Epithelial cell of proximal tubule (primary cell): ENCODE measurements around the gene NAPEPLD. TPM values are rescaled to one million over a fixed set of nuclear protein-coding genes. Genes with fewer than 3 reads are reported as not detected.
"Not testable (repeated sequence)": the region's sequence is repeated elsewhere in the genome, so short reads cannot be mapped to it uniquely, and the experiment has no call there.

Experiments used
- DNase-seq: peaks from one replicate; pipeline ENCODE4 v3.0.0-alpha.2; 2011; ENCODE audit warnings: low read depth
- H3K4me3 ChIP-seq: 2 replicates; pipeline ENCODE4 v1.5.1; 2011; ENCODE audit warnings: low read depth, mild to moderate bottlenecking, low read length
- CTCF ChIP-seq: conservative IDR thresholded peaks from 2 replicates; pipeline ENCODE4 v1.5.1; 2012; ENCODE audit warnings: low read depth, mild to moderate bottlenecking, low read length
- total RNA-seq: library from RNA; depleted of rRNA; stranded (reverse); fragments of >200 nt; gene quantifications from 2 replicates; pipeline ENCODE4 v1.2.3, GENCODE V29; 2015

Gene NAPEPLD
- total RNA-seq, 1 donor from 2014 or later, result 5.8 TPM

- TF ChIP-seq CTCF, result peak; percentile 72
- no peak overlapping the region for H3K4me3 ChIP-seq
- no peak for DNase-seq
Measured at GRCh38 chr7:103065667-103066066, 83.2 kb downstream of the NAPEPLD start.

GRCh38 chr7:103063895-103064294 is 85.0 kb downstream of the NAPEPLD start:
- DNase-seq, result no peak

GRCh38 chr7:103059471-103059870 is 89.4 kb downstream of the NAPEPLD start:
- no peak for DNase-seq
- no peak for TF ChIP-seq CTCF
- no peak overlapping the region for H3K4me3 ChIP-seq

More at GRCh38 chr7:103063895-103064294, 85.0 kb downstream of the NAPEPLD start:
- peak; percentile 16 for TF ChIP-seq CTCF
- no peak overlapping the region for H3K4me3 ChIP-seq

GRCh38 chr7:103058122-103058521 is 90.8 kb downstream of the NAPEPLD start:
- no peak overlapping the region for H3K4me3 ChIP-seq
- DNase-seq, result no peak
- no peak for TF ChIP-seq CTCF

GRCh38 chr7:103056006-103056405 is 92.9 kb downstream of the NAPEPLD start:
- not testable (repeated sequence) for DNase-seq, H3K4me3 ChIP-seq

- TF ChIP-seq CTCF, result no peak
- no peak overlapping the region for H3K4me3 ChIP-seq
- DNase-seq, result no peak
Measured at GRCh38 chr7:103051519-103051918, 97.4 kb downstream of the NAPEPLD start.

Other genes starting within 250 kb of the NAPEPLD start
- gene LRRC17, start 236.1 kb downstream of the NAPEPLD start, total RNA-seq, result 7.8 and 32.3 TPM in 2 replicates
- gene FBXL13, start 74.3 kb downstream of the NAPEPLD start, total RNA-seq, result 0.51 and 1.6 TPM in 2 replicates
- gene ARMC10, start 74.0 kb downstream of the NAPEPLD start, total RNA-seq, result 56.7 and 57.6 TPM in 2 replicates
- gene PMPCB, start 148.3 kb upstream of the NAPEPLD start, total RNA-seq, result 55.2 and 59.9 TPM in 2 replicates
- gene DNAJC2, start 195.7 kb upstream of the NAPEPLD start, total RNA-seq, result 18.7 and 20.9 TPM in 2 replicates
- 124 and 195 TPM in 2 replicates for gene PSMC2, start 198.5 kb upstream of the NAPEPLD start, total RNA-seq